Measurements from ENCODE around the gene ADAMTS16. TPM values are rescaled to one million over a fixed set of nuclear protein-coding genes. Genes with fewer than 3 reads are reported as not detected.

ADAMTS16 gene
- total and polyA plus RNA-seq, 4 donors: 5.0 to 12.3 (median 6.5) TPM

DNA sequence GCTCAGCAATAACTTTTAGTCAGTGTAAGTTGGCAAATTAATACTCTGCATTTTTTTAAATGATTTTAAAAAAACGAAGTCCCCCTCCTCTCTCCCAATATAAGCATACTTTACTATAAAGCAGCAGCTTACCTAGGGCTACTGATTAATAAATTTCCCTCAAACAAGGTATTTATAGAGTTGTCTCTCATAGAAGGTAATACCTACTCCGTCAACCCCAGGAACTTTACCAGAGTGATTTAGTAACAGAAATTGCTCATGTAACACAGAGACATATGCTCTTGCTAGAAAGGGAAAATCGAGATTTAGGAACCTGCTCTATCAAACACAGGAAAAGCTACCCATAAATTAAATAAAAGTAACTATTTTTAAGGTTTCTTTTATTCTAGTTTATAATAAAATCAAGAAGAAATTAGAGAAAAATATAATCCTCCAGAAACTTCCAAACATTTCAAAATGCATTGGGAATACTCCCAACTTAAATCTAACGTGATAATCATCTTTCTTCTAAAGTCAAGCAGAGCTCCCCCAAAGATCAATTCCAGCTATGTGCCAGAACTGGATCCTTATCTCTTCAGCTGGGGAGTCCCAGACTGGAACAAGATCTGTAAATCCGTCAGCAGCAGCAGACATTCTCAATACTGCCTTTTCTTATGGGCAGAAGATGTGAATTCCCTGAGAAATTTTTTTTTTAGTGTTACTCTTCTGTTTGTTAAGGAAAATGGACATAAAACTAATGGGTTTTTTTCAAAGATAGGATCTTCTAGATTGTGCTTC, 69.6 kb downstream of the ADAMTS16 start:
- no peaks in the 10 kb centered on the region for H3K9me3 ChIP-seq (ENCODE audit: control insufficient read depth, insufficient read depth, low read length)
- DNase-seq (ENCODE audit: low read depth in 4 of 6, low spot score in 6 of 6): no peak
- no peaks in the 10 kb centered on the region for H3K4me1 ChIP-seq (ENCODE audit: control insufficient read depth, insufficient read depth, low read length)
- no peak overlapping the region for H3K27ac ChIP-seq (ENCODE audit: low read depth, low read length)
- WGBS (ENCODE audit: insufficient coverage): 78% methylated on average over 1 of the region's 5 CpGs
- H3K4me3 ChIP-seq (ENCODE audit: low read depth, low read length): no peak overlapping the region
- no peaks in the 10 kb centered on the region for H3K36me3 ChIP-seq (ENCODE audit: control insufficient read depth, insufficient read depth, low read length)
- H3K27me3 ChIP-seq (ENCODE audit: control insufficient read depth, insufficient read depth, low read length): no peaks in the 10 kb centered on the region

GRCh38 chr5:5217371-5217770, 77.2 kb downstream of the ADAMTS16 start:
- WGBS (ENCODE audit: insufficient coverage): 80% methylated on average over 1 of the region's 1 CpG
- H3K9me3 ChIP-seq (ENCODE audit: control insufficient read depth, insufficient read depth, low read length): no peaks in the 10 kb centered on the region
- H3K36me3 ChIP-seq (ENCODE audit: control insufficient read depth, insufficient read depth, low read length): no peaks in the 10 kb centered on the region
- no peak for DNase-seq (ENCODE audit: low read depth in 4 of 6, low spot score in 6 of 6)
- H3K4me3 ChIP-seq (ENCODE audit: low read depth, low read length): no peak overlapping the region
- peaks cover 6% of the 10 kb centered on the region for H3K4me1 ChIP-seq (ENCODE audit: control insufficient read depth, insufficient read depth, low read length)
- H3K27me3 ChIP-seq (ENCODE audit: control insufficient read depth, insufficient read depth, low read length): no peaks in the 10 kb centered on the region
- H3K27ac ChIP-seq (ENCODE audit: low read depth, low read length): no peak overlapping the region

DNA sequence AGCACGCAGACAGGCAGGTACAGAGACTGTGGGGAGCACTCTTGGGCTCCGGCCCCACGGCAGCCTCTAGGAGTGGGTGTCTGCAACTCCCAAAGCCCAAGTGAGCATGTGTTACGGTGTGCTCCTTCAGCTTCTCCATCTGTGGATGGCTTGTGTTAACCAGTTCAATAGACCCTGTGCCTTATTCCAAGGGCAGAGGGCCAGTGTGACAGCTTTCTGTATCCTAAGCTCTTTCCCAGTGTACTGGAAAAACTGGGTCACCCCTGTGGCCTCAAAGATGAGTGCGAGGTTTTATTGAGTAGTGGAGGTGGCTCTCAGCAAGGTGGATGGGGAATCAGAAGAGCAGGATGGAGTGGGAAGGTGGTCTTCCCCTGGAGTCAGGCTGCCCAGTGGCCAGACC, 78.3 kb downstream of the ADAMTS16 start:
- H3K36me3 ChIP-seq (ENCODE audit: control insufficient read depth, insufficient read depth, low read length): no peaks in the 10 kb centered on the region
- no peak for DNase-seq (ENCODE audit: low read depth in 4 of 6, low spot score in 6 of 6)

DNA sequence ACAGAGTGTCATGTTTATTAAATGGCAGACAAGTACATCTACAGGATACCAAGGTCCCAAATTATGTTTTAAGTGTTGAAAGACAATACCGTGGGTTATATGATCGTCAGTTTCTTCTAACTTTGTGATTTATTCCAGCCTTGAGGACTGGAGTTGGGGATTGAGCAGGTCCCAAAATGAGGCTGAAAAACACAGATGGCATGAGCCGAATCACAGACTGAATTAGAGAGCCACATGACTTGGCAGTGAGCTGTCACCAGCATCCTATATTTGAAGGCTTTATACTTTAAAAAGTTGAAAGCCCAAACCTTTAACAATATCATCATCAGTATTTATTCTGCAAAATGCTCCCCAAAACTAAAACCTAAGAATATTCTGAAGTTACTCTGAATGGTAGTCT, 79.4 kb downstream of the ADAMTS16 start:
- Histone ChIP-seq H3K4me1 (ENCODE audit: control insufficient read depth, insufficient read depth, low read length) (peaks cover 6% of the 10 kb centered on the region), H3K27ac (ENCODE audit: low read depth, low read length) (no peak overlapping the region), H3K9me3 (ENCODE audit: control insufficient read depth, insufficient read depth, low read length) (no peaks in the 10 kb centered on the region), H3K4me3 (ENCODE audit: low read depth, low read length) (no peak overlapping the region), H3K27me3 (ENCODE audit: control insufficient read depth, insufficient read depth, low read length) (no peaks in the 10 kb centered on the region), H3K36me3 (ENCODE audit: control insufficient read depth, insufficient read depth, low read length) (no peaks in the 10 kb centered on the region)
- DNase-seq (ENCODE audit: low read depth in 4 of 6, low spot score in 6 of 6): peak in 1 of 6 donors; percentile 60
- WGBS (ENCODE audit: insufficient coverage): 87% methylated on average over 3 of the region's 3 CpGs

More for the DNA sequence above, 78.3 kb downstream of the ADAMTS16 start:
- Histone ChIP-seq H3K4me3 (ENCODE audit: low read depth, low read length) (no peak overlapping the region), H3K9me3 (ENCODE audit: control insufficient read depth, insufficient read depth, low read length) (no peaks in the 10 kb centered on the region), H3K27ac (ENCODE audit: low read depth, low read length) (no peak overlapping the region), H3K27me3 (ENCODE audit: control insufficient read depth, insufficient read depth, low read length) (no peaks in the 10 kb centered on the region), H3K4me1 (ENCODE audit: control insufficient read depth, insufficient read depth, low read length) (peaks cover 6% of the 10 kb centered on the region)
- WGBS (ENCODE audit: insufficient coverage): 90% methylated on average over 4 of the region's 5 CpGs

DNA sequence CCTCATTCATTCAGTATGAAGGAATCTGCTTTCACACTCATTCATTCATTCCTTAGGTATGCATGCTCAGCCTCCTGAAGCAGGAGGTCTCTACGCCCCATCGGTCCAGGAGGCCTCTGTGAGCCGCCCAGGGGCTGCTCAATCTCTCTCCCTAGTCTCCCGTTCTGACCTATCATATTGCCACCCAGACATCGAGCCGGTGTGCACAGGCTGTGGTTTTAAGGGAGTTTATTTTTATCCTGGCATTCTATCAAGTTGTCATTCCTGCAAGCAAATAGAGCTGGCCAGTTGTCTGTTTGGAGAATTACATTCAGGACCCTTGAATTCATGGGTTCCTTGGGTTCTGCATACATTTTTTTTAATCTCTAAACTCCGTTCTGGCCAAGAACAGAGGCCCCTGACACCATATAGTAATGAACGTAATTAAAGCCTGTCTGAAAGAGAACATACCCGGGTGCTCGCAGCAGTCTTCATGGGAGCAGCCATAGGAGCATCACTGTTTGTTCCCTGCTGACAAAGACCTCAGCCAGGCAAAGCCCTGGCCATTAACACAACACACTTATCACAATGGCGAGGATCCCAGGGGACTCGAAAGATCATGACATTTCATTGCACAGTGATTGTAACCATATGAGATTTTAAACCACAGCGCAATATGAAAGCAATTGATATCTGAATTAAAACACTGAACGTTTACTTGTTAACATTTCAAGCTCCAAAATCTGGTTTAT, 80.9 kb downstream of the ADAMTS16 start:
- DNase-seq (ENCODE audit: low read depth in 4 of 6, low spot score in 6 of 6): no peak
- no peak overlapping the region for H3K27ac ChIP-seq (ENCODE audit: low read depth, low read length)
- H3K27me3 ChIP-seq (ENCODE audit: control insufficient read depth, insufficient read depth, low read length): no peaks in the 10 kb centered on the region
- no peaks in the 10 kb centered on the region for H3K9me3 ChIP-seq (ENCODE audit: control insufficient read depth, insufficient read depth, low read length)
- H3K36me3 ChIP-seq (ENCODE audit: control insufficient read depth, insufficient read depth, low read length): no peaks in the 10 kb centered on the region
- H3K4me1 ChIP-seq (ENCODE audit: control insufficient read depth, insufficient read depth, low read length): peaks cover 6% of the 10 kb centered on the region
- WGBS (ENCODE audit: insufficient coverage): 76% methylated on average over 6 of the region's 14 CpGs
- no peak overlapping the region for H3K4me3 ChIP-seq (ENCODE audit: low read depth, low read length)

DNA sequence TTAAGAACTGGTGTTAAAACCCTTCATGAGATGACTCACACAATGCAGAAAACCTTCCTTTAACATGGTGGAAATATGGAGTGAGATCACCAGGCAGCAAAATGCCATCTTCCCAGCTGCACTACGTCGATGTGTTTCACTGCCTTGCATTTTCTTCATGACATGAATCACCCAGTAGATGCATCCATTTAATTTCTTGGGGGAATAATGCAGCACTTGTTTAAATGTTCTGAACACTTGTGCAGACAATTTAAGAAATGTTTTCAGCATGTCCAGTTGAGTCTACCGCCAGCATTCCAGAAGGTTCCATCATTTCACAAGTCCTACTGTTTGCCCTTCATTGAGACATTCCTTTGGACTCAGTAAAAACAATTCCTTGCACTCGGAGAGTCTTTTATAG, 81.6 kb downstream of the ADAMTS16 start:
- H3K27ac ChIP-seq (ENCODE audit: low read depth, low read length): no peak overlapping the region
- H3K4me1 ChIP-seq (ENCODE audit: control insufficient read depth, insufficient read depth, low read length): peaks cover 6% of the 10 kb centered on the region
- peak in 1 of 6 donors; percentile 9 for DNase-seq (ENCODE audit: low read depth in 4 of 6, low spot score in 6 of 6)
- H3K4me3 ChIP-seq (ENCODE audit: low read depth, low read length): no peak overlapping the region
- 55% methylated on average over 2 of the region's 4 CpGs for WGBS (ENCODE audit: insufficient coverage)
- H3K9me3 ChIP-seq (ENCODE audit: control insufficient read depth, insufficient read depth, low read length): no peaks in the 10 kb centered on the region
- no peaks in the 10 kb centered on the region for H3K36me3 ChIP-seq (ENCODE audit: control insufficient read depth, insufficient read depth, low read length)
- no peaks in the 10 kb centered on the region for H3K27me3 ChIP-seq (ENCODE audit: control insufficient read depth, insufficient read depth, low read length)

DNA sequence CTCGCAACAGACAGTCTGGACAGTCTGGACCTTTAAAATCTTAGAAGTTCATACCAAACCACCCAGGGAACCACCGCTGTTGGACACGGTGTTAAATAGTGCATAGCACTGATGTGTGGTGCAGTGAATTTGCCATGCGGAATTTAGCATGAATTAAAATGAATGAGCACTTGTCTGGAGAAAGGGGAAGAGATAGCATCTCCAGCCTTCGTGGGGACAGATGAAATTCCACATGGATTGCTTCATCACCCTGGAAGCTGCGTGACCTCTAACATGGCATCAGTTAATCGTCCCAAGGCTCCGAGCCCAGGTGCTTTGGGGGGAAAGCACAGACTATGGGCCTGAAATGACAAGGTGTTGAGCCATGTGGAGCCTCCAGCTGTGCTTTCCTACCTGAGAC, 91.4 kb downstream of the ADAMTS16 start:
- H3K27ac ChIP-seq (ENCODE audit: low read depth, low read length): no peak overlapping the region
- 76% methylated on average over 6 of the region's 8 CpGs for WGBS (ENCODE audit: insufficient coverage)
- H3K9me3 ChIP-seq (ENCODE audit: control insufficient read depth, insufficient read depth, low read length): no peaks in the 10 kb centered on the region
- no peaks in the 10 kb centered on the region for H3K27me3 ChIP-seq (ENCODE audit: control insufficient read depth, insufficient read depth, low read length)
- no peaks in the 10 kb centered on the region for H3K36me3 ChIP-seq (ENCODE audit: control insufficient read depth, insufficient read depth, low read length)
- no peaks in the 10 kb centered on the region for H3K4me1 ChIP-seq (ENCODE audit: control insufficient read depth, insufficient read depth, low read length)
- no peak for DNase-seq (ENCODE audit: low read depth in 4 of 6, low spot score in 6 of 6)
- H3K4me3 ChIP-seq (ENCODE audit: low read depth, low read length): no peak overlapping the region

GRCh38 chr5:5234912-5235311, 94.8 kb downstream of the ADAMTS16 start:
- Histone ChIP-seq H3K36me3 (ENCODE audit: control insufficient read depth, insufficient read depth, low read length) (no peaks in the 10 kb centered on the region), H3K4me3 (ENCODE audit: low read depth, low read length) (no peak overlapping the region), H3K27ac (ENCODE audit: low read depth, low read length) (no peak overlapping the region), H3K9me3 (ENCODE audit: control insufficient read depth, insufficient read depth, low read length) (no peaks in the 10 kb centered on the region), H3K27me3 (ENCODE audit: control insufficient read depth, insufficient read depth, low read length) (no peaks in the 10 kb centered on the region), H3K4me1 (ENCODE audit: control insufficient read depth, insufficient read depth, low read length) (no peaks in the 10 kb centered on the region)
- DNase-seq (ENCODE audit: low read depth in 4 of 6, low spot score in 6 of 6): no peak
- 92% methylated on average over 5 of the region's 11 CpGs for WGBS (ENCODE audit: insufficient coverage)

DNA sequence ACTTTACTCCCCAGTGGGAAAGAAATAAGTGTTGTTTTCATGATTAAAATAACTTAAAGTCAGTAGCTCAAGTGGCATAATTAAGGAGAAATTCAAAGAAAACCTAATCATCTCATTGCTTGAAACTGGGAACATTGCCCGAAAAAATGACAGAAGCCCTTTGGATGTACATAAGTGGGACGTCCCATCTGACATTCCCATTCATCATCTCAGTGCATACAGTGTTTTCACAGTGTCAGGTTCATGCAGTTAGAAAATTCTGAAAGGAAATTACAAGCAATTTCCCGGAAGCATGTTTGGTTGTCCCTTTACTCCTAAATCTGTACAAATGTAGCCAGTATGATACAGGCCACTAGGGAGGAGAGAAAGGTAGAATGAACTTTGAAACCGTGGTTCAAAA, 95.6 kb downstream of the ADAMTS16 start:
- Histone ChIP-seq H3K9me3 (ENCODE audit: control insufficient read depth, insufficient read depth, low read length) (no peaks in the 10 kb centered on the region), H3K4me1 (ENCODE audit: control insufficient read depth, insufficient read depth, low read length) (no peaks in the 10 kb centered on the region), H3K4me3 (ENCODE audit: low read depth, low read length) (no peak overlapping the region), H3K27ac (ENCODE audit: low read depth, low read length) (no peak overlapping the region), H3K36me3 (ENCODE audit: control insufficient read depth, insufficient read depth, low read length) (no peaks in the 10 kb centered on the region), H3K27me3 (ENCODE audit: control insufficient read depth, insufficient read depth, low read length) (no peaks in the 10 kb centered on the region)
- WGBS (ENCODE audit: insufficient coverage): 80% methylated on average over 1 of the region's 4 CpGs
- DNase-seq (ENCODE audit: low read depth in 4 of 6, low spot score in 6 of 6): peak in 1 of 6 donors; percentile 21

- WGBS (ENCODE audit: insufficient coverage): 89% methylated on average over 5 of the region's 10 CpGs
- no peaks in the 10 kb centered on the region for H3K9me3 ChIP-seq (ENCODE audit: control insufficient read depth, insufficient read depth, low read length)
- H3K27me3 ChIP-seq (ENCODE audit: control insufficient read depth, insufficient read depth, low read length): no peaks in the 10 kb centered on the region
- DNase-seq (ENCODE audit: low read depth in 4 of 6, low spot score in 6 of 6): no peak
- H3K27ac ChIP-seq (ENCODE audit: low read depth, low read length): no peak overlapping the region
- no peak overlapping the region for H3K4me3 ChIP-seq (ENCODE audit: low read depth, low read length)
- no peaks in the 10 kb centered on the region for H3K36me3 ChIP-seq (ENCODE audit: control insufficient read depth, insufficient read depth, low read length)
- H3K4me1 ChIP-seq (ENCODE audit: control insufficient read depth, insufficient read depth, low read length): no peaks in the 10 kb centered on the region
Observed at GRCh38 chr5:5239191-5239590, 99.1 kb downstream of the ADAMTS16 start.

Data from spinal cord (tissue), 10 donors.